Epidermal melanocyte (primary cell): ENCODE data around the gene HIPK1.
"Not testable (repeated sequence)": the region's sequence is repeated elsewhere in the genome, so short reads cannot be mapped to it uniquely, and the experiment has no call there.

Experiments used
- DNase-seq: peaks from one replicate; pipeline ENCODE4 v3.0.0; 2011; ENCODE audit warnings: low spot score; ENCODE audit not compliant: insufficient read length

Gene HIPK1

GRCh38 chr1:114009393-114009792, 80.3 kb downstream of the HIPK1 start:
- DNase-seq, result no peak

GRCh38 chr1:114010433-114011184, 81.5 kb downstream of the HIPK1 start:
- no peak for DNase-seq

DNA sequence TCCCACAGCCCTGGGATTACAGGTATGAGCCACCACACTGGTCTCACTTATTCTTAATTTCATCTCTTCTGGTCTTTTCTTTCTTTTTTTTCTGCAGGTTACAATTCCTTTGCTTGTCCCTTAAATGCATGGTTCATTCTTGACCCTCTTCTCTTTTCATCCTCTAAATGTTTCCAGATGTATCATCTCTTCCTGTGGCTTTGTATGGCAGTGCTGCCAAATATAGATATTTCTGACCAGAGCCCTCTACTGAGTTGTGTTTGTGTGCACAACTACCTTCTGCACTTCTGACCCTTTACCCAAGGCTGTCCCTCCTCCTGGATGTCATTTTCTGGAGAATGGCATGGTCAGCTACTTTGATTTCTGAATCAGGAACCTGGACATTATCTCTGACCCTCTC, 82.7 kb downstream of the HIPK1 start:
- DNase-seq, result no peak

DNA sequence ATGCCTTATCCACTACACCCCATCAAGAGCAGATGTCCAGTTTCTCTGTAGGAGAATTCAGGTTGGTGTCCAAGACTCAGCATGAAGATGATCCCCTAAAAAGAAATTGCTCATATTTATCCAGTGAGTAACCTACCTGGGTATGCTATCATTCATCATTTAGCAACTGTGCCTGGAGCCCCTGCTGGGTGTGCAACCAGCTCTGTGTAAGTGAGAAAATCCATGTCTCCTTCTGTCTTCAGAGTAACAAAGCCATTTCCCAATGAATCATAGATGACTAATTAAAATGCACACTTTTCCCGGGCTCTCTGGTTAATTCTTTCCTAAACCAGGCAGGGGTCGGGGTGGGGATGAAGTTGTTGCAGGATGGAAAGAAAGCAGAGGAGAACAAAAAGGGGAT, 86.0 kb downstream of the HIPK1 start:
- DNase-seq, result no peak

DNA sequence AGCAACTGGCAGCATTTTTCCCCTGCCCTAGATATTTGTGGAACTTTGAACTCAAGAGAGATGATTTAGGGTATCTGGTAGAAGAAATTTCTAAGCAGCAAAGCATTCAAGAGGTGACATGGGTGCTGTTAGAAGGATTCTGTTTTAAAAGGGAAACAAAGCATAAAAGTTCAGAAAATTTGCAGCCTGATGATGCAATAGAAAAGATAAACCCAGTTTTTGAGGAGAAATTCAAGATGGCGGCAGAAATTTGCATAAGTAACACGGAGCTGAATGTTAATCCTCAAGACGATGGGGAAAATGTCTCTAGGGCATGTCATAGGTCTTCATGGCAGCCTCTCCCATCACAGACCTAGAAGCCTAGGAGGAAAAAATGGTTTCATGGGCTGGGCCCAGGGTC, 90.6 kb downstream of the HIPK1 start:
- not testable (repeated sequence) for DNase-seq

DNA sequence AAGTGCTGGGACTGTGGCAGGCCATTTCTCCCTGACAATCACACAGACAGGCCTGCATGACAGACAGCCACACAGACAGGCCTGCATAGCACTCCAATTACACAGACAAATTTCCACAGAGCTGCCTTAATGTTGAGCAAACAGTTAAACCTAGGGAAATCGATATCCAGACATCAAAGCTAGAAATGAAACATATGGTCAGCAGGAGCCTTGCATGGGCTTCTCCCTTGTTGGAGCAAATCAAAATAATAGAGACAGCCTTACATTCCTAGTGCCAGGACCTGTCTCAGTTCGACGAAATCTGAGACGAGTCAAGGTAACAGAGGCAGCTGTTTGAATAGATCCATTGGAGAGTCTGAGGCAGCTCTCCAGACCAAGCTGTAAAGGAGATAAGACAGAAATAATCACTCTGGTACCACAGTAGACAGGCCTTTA, 92.6 kb downstream of the HIPK1 start:
- no peak for DNase-seq

GRCh38 chr1:114022877-114023276, 93.8 kb downstream of the HIPK1 start:
- no peak for DNase-seq

DNA sequence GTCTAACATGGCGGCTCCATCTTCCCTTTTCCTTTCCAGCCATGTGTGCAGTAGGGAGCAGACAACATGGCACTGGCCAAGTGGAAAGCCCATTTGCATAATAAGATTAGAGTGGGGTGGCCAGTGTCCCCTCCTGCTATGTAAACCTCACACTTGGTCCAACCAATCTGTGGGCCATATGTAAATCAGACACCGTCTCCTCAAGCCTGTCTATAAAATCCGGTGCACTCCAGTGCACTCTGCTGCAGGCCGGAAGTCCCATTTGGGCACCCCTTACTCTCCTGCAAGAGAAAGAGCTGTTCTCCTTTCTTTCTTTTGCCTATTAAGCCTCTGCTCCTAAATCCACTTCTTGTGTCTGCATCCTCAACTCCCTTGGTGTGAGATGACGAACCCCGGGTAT, 94.3 kb downstream of the HIPK1 start:
- DNase-seq, result no peak

DNA sequence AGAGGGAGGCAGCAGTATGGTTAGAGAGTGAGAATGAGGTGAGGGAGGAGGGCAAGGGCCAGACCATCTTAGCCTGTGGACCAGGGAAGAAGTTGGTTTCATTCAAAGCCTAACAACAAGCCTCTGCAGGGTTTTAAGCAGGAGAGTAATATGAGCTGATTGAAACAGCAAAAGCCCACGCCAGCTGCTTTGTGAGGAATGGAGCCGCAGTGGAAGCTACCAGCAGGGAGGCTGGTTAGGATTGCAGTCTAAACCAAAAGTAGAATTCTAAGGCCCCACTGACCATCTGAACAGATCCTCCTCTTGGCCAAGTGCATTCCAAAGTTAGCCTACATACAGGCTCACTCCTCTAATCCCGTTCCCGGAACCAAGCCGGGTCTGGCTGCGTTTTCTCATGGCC, 94.9 kb downstream of the HIPK1 start:
- DNase-seq, result no peak

- no peak for DNase-seq
Measured at GRCh38 chr1:114025609-114026401, 96.7 kb downstream of the HIPK1 start.

DNA sequence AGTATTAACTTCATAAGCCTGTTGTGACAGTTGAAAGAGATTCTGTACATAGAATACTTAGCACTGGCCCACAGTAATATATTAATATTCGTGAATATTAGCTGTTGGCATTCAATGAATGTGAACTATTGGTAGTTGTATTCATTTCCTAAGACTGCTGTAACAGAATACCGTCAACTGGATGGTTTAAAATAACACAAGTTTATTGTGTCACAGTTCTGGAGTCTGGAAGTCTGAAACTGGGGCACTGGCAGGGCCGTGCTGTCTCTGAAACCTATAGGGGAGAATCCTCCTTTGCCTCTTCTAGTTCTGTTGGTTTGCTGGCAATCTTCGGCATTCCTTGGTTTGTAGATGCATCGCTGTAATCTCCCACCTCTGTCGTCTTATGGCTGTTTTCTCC, 97.7 kb downstream of the HIPK1 start:
- no peak for DNase-seq
